ENCODE data around the gene LDLRAD3.

LDLRAD3 gene

DNA sequence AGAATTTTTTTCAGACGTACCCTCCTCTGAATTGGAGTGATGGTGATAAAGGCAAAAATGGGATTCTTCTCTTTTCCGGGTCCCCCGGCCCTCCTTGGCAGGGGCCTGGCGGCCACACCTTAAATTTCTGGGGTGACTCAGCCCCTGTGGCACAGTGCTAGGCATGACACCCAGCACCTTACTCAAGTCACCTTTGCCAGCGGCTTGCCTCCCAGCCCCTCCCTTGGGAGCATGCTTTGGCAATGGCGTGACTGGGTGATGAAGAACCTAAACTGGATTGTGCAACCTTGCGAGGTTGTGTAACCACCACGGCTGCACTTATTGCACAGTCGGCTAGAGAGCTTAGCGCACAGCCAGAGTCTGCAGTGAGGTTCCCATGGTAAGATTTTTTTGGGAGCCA, 16.2 kb upstream of the LDLRAD3 start:
- DNase-seq, result no peak

GRCh38 chr11:35928688-35929395, 15.0 kb upstream of the LDLRAD3 start:
- DNase-seq, result no peak

DNA sequence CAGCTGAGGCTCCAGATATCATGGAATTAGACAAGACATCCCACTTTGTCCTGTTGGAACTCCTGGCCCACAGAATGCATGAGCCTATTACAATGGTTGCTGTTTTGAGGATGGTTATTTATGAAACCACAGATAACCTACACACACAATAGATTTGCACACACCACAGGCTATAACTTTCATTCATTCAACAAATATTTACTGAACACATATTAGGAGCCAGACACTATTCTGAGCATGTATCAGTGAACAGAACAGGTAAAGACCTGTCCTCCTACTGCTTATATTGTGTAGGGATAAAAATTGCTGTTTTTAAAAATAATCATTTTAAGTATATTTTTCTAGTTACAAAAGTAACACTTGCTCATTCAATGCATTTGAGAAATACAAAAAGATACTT, 13.4 kb upstream of the LDLRAD3 start:
- no peak for DNase-seq

- DNase-seq, result no peak
Measured at GRCh38 chr11:35932121-35932520, 11.7 kb upstream of the LDLRAD3 start.

DNA sequence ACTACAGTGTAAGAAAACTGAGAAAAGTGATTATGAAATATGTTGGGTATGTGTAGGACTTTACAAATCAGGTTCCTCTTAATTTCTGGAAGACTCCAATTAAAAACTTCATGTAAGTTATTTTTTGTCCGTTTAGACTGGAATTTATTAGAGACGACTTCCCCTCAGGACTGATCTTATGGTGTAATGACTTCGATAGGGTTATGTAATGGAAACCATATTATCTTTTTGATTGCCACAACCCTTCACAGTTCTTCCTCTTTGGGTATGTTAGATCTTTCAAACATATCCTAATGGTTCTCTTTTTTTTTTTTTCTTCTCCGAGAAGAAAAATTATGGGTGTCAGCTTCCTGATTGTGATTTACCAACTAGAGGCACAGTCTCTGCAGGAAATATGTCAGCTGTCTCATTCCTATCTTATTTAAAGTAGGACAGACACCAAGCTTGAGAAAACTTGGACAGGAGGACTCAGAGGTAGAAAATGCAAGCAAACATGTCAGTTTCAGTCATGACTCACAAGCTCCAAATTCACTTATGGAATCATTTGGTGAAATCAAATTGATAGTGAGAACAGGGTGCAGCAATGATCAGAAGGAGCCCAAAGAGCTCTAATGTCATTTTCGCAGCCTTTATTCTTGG, 11.1 kb upstream of the LDLRAD3 start:
- DNase-seq, result no peak

DNA sequence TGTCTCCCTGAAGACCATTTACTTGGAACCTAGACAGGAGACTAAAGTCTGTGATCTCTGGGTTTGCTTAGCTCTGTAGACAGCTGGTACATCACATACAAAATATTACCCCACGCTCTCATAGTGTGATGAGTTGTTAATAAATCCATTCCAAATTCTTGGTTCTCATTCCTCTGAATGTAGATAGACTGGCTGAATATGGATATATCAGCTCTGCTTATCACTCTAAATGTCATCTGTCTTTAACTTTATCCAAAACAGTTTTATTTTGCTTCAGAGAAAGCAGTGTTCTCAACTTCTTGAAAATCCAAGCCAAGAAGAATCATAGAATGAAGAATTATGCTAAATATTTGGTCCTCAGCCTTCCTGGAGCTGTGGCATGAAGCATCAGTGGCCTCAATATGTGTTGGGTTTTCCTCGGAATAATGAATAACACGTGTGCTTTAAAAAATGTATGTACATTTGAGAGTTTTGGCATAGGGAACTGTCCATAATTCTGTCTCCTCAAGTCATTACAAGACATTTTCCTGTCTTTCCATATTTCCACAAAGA, 10.5 kb upstream of the LDLRAD3 start:
- DNase-seq, result no peak

- no peak for DNase-seq
Measured at GRCh38 chr11:35934271-35934670, 9.6 kb upstream of the LDLRAD3 start.

DNA sequence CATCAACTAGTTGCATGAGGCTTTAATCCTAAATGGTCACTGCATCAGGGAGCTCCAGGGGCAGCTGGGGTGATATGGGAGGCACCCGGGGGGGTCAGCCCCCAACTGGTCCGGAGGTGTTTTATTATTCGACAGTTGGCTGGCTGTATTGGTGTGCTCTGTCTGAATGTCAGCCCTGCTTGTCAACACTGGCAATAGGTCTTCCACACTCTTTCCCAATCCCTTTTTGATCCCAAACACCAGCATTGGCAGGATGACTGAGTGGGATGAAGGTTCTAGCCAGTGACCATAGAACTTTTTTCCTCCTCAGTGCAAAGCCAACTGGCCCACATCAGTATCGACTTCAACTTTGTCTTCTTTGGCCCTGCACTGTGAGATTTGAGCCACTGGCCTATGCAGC, 8.9 kb upstream of the LDLRAD3 start:
- DNase-seq, result no peak

DNA sequence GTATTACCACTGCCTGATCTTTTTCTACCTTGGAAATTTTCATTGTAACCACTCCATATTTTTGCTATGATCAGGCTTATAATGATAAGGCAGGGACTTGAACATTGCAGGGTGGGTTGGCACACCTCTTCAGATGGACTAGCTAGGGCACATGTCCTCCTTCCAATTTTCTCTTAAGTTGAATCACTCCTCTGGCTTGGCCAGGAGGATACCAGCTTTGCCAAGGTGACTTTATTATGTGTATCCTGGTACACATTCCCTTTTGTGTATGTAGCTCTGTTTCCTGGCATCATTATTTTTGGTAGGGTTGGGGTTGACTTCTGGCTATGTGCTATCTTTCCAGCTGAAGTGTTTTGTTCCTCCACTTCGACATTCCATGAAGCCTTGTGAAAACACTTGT, 8.5 kb upstream of the LDLRAD3 start:
- DNase-seq, result no peak

DNA sequence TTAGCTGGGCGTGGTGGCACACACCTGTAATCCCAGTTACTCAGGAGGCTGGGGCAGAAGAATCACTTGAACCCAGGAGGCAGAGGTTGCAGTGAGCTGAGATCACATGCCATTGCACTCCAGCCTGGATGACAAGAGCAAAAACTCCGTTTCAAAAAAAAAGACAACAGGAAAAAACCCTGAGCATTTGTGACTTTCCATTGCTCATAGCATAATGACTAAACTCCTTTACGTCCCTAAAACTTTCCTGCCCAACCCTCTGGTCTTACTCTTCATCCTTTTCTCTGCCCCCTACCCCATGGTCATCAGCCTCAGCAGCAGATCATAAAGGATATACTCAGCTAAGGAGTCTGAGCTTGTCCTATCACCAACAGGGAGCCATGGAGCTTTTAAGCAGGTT, 6.8 kb upstream of the LDLRAD3 start:
- DNase-seq, result no peak

GRCh38 chr11:35937700-35938099, 6.2 kb upstream of the LDLRAD3 start:
- no peak for DNase-seq

- DNase-seq, result no peak
Measured at GRCh38 chr11:35938231-35938630, 5.6 kb upstream of the LDLRAD3 start.

DNA sequence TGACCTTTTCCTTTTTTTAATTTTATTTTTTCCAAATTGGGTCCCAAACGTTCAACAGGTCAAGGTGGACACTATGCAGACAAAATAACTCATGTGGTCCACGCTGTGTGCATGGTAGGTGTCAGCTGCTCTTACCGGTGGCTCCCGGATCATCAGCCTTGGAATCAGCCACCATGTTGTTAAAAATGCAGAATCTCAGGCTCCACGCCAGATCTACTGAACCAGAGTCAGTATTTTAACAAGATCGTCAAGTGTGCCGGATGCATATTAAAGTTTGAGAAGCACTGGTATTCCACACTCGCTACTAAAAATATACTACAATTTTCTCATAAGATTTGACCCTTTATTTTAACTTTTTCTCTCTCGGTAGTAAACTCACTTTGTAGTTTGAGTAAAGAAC, 553 bp upstream of the LDLRAD3 start:
- DNase-seq, result no peak

DNA sequence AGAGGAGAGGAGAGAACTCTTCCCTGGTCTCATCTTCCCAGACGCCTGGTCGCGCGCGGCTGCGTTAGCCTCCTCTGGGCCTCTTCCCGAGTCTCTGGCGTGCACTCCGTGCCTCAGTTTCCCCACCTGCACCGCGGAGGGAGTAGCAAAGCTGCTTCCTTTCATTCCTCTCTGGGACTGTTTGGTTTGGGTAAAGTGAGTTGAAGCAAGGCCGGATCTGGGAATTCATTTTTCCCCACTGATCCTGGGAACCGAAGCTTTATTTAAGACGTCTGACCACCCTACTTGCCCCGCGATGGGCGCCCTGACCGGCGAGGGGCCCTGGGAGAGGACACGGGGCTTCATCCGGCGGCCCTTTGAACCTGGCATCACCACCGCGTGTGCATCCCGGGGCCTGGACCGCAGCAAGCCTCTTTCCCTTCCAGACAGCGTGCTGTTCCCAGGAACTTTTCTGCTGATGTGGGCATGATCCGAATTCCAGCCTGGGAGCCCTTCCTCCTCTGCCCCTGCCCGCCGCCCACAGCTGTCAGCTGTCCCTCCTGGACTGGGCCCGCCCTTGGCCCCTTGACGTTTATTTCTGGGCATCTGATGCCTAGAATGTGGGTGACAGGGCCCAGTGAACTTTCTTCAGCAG, 758 bp downstream of the LDLRAD3 start:
- no peak for DNase-seq

GRCh38 chr11:35945137-35945518, 1.3 kb downstream of the LDLRAD3 start:
- no peak for DNase-seq

DNA sequence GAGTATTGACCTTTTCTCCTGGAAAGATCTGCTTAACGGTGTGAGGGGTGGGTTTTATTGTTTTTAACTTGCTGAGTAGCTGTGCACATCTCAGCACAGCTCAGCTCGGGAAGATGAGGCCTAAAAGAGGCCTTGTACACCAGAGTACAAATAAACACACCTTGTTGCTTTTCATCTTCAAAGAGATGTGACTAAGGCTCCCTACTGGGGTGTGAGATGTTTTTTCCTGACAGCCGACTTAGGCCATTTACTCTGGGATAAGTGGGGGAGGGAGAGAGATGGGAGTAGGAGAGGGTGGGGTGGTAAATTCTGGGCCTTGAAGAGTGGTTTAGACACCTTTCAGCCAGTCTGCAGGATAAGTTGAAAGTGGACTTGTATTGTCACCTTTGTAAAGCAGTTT, 2.9 kb downstream of the LDLRAD3 start:
- no peak for DNase-seq

DNA sequence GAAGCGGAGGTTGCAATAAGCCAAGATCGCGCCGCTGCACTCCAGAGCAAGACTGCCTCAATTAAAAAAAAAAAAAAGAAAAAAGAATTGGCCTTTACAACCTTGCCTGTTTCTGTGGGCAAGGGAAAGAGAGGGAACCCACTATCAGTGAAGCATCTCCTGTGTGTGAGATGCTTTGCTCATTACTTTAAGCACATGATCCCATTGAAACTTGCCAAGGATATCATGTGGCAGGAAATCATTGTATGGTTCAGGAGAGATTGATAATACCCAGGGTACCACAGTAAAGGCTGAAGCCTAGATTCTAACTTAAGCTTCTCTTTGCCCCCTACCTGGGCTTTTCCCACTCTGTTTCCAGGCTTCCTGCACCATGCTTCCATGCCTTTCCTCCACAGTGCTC, 3.6 kb downstream of the LDLRAD3 start:
- DNase-seq, result no peak

- no peak for DNase-seq
Measured at GRCh38 chr11:35949242-35949641, 5.4 kb downstream of the LDLRAD3 start.

GRCh38 chr11:35950082-35950481, 6.2 kb downstream of the LDLRAD3 start:
- no peak for DNase-seq

GRCh38 chr11:35951680-35952079, 7.8 kb downstream of the LDLRAD3 start:
- no peak for DNase-seq

DNA sequence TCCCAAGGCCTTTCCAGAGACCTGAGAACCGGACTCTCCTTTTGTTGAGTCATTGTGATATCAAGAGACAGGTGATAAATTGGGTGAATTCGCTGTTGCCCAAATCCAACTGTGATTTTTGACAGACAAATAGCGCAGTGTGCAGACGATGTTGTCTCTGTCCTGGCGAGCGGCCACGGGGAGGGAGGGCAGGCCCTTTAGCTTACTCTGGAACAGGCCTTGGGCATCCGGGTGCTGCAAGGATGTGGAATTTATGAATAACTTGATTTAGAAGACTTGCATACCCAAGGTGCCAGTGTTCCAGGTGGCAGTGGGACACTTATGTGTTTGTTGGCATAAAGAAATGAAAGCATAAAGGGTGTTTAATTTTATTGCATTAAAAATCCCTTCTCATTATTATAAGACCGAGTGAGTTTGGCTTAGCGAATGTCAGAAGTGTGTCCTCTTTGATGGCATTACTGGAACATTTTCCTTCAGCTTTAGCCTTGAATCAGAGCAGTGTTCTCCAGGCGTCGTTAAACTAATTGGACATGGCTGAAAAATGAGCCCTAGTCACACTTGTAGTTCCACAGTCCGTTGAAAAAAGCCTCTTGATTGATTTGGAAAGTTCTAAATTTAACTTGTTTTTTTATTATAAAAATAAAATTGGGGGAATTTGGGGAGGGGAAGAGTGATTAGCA, 9.4 kb downstream of the LDLRAD3 start:
- DNase-seq, result no peak

DNA sequence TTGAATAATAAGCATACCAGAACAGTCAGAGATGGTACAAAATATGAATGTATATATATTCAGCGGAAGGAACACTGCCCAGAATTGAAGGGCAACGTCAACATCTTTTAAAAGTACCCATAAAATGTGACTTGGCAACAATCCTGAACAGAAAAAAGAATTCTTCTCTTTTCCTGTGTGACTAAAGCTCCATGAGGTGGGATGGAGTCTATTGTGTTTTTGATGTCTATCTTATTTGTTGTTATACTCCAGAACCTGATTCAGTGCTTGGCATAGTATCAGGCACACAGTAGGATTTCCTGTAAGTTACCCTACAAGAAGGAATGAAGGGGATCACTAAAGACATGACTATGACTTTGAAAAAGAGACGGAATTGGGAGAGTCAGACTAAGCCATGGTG, 10.3 kb downstream of the LDLRAD3 start:
- no peak for DNase-seq

DNA sequence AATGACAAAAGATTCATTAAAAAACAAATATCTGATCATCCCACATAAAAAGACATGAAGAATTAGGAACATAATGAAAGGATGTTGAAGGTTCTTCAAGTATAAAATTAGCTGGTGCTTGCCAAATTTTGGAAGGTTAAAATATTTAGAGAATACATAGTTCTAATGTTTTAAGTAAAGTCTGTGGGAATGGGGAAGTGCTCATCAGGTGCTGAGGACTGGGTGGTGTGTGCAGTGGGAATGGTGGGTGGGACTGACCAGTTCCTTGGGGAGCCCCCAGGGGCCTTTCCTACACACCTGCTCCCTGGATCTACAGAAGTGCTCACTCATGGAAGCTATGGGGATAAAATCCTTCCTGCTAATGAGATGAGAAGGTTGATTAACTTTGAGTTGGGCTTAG, 11.8 kb downstream of the LDLRAD3 start:
- no peak for DNase-seq
